GM12872 (cell line): Measurements from ENCODE around the gene NAT14.

Source experiments
- CTCF ChIP-seq: IDR thresholded peaks from 3 replicates; pipeline ENCODE4 v1.5.1; 2011; ENCODE audit warnings: low read depth, mild to moderate bottlenecking, low read length, moderate library complexity; ENCODE audit not compliant: insufficient read depth

The NAT14 gene

DNA sequence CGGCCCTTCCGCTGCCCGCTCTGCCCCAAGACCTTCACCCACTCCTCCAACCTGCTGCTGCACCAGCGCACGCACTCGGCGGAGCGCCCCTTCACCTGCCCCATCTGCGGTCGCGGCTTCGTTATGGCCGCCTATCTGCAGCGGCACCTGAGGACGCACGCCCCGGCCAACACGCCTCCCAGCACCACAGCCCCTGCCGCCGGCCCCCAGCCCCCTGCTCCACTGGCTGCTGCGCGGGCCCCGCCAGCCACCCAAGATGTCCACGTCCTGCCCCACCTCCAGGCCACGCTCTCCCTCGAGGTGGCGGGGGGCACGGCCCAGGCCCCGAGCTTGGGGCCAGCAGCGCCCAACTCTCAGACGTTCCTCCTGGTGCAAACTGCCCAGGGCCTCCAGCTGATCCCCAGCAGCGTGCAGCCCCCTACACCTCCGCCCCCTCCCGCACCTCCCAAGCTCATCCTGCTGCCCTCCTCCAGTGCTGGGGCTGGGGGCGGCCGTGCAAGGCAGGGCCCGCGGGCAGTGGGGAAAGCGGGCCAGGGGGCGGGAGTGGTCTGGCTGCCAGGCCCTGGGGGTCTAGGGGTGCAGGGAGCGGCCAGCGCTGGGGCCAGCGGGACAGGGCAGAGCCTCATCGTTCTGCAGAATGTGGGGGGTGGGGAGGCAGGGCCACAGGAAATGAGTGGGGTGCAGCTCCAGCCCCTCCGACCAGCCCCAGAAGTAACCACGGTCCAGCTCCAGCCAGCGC lies 1.9 kb upstream of the NAT14 start:
- TF ChIP-seq CTCF: no peak

DNA sequence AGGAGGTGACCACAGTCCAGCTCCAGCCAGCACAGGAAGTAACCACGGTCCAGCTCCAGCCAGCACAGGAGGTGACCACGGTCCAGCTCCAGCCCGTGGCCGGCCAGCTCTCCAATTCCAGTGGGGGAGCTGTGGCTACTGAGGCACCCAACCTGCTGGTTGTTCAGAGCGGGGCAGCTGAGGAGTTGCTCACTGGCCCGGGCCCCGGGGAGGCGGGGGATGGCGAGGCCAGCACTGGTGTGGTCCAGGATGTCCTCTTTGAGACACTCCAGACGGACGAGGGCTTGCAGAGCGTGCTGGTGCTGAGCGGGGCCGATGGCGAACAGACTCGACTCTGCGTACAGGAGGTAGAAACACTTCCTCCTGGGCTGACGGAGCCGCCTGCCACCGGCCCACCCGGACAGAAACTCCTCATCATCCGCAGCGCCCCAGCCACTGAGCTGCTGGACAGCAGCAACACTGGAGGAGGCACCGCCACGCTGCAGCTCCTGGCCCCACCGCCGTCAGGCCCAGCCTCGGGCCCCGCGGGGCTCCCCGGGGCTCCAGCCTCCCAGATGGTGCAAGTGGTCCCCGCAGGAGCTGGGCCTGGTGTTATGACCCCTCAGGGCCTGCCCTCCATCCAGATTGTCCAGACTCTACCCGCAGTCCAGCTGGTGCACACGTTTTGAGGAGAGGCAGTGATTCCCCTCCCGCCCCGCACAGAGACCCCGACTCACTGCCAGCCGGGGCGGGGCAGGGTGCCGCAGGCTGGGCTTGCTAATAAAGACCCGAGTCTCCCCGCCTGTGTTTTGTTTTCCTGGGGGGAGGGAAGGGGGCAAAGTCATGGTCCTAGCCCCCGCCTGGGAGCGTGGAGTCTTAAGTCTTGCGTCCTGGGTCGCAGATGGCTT lies 1.0 kb upstream of the NAT14 start:
- TF ChIP-seq CTCF: no peak

GRCh38 chr19:55485439-55486011 lies 537 bp downstream of the NAT14 start:
- no peak for TF ChIP-seq CTCF

DNA sequence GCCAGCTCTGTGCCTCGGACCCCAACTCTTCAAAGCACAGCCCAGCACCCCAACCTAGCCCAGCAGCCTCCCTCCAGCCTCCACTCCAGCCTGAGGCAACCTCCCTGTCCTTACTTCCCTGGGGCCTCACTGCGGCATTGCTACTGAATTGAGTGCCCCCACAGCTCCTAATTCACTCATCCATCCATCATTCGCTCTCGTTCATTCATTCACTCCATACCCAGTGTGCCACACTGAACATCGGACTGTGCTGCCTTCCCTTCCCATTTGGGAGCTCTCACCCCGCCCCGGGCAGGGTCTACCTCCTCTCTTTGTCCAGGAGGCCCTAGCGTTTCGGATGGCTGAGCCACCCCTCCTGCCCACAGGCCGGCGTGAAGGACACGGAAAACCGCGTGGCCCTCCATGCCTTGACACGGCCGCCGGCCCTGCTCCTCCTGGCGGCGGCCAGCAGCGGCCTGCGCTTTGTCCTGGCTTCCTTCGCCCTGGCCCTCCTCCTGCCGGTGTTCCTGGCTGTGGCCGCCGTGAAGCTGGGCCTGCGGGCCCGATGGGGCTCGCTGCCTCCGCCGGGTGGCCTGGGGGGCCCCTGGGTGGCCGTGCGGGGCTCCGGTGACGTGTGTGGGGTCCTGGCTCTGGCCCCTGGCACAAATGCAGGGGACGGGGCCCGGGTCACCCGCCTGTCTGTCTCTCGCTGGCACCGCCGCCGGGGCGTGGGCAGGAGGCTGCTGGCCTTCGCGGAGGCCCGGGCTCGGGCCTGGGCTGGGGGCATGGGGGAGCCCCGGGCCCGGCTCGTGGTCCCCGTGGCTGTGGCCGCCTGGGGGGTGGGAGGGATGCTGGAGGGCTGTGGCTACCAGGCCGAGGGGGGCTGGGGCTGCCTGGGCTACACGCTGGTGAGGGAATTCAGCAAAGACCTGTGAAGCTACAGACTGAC lies 1.3 kb downstream of the NAT14 start:
- no peak for TF ChIP-seq CTCF

GRCh38 chr19:55486971-55487923 lies 2.3 kb downstream of the NAT14 start:
- TF ChIP-seq CTCF: no peak

DNA sequence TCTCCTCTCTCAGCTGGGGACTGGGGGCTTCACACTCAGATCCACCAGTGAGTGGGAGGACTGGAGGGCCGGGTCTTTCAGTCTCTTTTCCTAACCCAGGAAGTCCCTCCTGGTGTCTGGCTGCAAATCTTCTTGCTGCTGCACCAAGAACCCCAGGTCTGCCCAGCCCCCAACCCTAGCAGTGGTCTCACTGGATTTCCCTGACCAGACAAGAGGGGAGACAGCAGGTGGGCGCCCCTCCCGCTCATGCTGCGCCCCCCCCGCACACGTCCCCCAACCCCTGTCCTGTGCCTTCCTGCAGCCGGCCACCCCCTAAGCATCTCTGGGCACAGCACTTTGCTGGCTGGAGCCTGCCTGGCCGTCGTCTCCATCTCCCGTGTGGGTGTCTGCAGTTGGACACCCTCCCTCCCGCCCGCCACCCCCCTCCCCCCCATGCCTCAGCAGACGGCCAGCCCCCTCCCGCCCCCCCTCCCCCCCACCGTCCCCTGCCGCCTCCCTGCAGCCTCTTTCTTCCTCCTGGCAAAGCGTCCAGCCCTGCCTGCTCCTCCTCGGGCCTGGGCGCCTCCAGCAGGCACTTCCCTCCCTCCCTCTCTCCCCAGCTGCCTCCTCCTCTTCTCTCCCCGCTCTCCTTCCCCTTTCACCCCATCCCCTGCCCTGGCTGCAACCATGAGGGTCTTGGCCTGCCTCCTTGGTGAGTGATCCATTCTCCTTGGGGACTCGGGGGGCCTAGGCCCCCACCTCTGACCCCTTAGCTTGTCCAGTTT lies 3.1 kb downstream of the NAT14 start, which contains the start of gene SSC5D:
Gene SSC5D (plus strand): TSS at position 513 of the 764 bp plus-strand sequence. CDS start 154 bp downstream, at position 667.
- TF ChIP-seq CTCF: no peak
